GM21423 (cell line): Measurements from ENCODE around the gene IL1RL2.

ENCODE experiments used
- ATAC-seq: cut with Tn5 transposase; IDR thresholded peaks from one replicate; pipeline ENCODE4 v1.9.1; 2021; ENCODE audit warnings: mild to moderate bottlenecking, moderate library complexity; ENCODE audit not compliant: unreplicated experiment

Gene IL1RL2

DNA sequence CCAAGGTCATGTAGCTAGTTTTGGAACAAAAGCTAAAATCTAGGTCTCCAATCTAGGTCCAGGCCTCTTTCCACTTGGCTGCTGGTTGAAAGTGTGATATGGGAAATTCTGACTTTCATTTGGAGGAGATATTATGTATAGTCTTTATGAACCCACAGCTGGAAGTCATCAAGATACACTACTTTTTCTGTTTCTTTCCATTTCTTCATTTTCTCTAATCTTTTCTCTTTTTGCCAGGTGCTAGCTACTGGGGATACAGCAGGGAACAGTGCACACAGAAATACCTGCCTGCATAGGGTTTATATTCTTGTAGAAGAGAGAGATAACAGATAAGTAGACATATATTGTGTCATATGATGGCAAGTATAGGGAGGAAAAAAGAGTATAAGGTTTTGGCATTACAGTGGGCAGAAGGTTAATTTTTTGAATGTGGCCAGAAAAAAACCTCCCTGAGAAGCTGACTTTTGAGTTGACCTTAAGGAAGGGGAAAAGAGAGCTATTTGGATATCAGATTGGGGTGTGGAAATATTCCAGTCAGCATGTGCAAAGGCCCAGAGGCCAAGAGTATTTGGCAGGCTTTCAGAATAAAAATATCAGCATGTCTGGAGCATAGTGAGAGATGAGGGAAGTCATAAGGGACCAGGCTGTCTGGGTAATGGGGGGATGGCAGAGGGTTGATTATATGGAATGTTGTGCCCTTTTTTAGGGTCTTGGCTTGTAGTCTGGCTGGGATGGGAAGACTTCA lies 28.6 kb upstream of the IL1RL2 start:
- no peak for ATAC-seq

DNA sequence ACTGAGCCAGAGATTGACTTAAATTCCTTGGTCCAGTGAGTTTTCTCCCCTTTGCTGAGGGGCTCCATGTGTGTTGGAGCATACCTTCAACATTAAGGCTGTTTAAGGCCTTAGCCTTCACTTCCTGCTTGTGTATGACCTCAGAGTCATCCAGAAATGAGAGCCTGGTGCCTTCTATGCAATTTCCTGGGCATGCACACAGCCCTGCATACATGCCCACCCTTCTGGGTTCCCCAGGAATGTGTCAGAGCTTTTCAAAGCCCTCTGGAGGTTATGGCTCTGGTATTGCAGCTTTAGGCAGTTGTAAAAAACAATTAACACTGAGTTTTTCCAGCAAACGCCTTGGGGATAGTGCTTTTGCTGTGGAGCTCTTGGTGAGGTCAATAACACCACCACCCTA lies 27.5 kb upstream of the IL1RL2 start:
- no peak for ATAC-seq

DNA sequence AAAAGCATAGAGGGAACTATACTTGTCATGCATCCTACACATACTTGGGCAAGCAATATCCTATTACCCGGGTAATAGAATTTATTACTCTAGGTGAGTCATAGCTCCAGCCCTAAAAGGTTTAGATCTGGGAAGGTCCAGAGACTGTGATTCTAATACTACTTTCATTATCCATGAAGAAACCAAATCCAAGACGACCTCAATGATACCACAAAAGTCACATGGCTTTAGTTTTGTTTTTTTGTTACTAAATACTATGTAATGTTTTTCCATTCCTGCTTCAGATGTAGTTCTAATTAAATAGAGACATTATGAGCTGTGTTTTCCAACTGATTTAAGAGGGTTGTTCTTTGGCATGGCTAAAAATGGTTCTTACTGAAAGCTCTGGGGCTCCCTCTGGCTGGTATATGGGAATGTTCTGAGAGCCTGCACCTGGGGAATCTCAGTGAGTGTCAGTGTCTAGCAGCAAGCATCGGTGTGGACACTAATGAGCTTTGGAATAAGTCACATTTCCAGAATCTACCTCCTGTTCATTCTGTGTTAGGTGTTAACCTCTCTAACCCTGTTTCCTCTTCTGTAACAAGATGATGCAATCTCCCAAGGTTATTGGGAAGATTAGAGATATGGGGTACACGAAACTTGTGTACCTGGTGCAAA lies 20.5 kb upstream of the IL1RL2 start:
- ATAC-seq, result no peak

DNA sequence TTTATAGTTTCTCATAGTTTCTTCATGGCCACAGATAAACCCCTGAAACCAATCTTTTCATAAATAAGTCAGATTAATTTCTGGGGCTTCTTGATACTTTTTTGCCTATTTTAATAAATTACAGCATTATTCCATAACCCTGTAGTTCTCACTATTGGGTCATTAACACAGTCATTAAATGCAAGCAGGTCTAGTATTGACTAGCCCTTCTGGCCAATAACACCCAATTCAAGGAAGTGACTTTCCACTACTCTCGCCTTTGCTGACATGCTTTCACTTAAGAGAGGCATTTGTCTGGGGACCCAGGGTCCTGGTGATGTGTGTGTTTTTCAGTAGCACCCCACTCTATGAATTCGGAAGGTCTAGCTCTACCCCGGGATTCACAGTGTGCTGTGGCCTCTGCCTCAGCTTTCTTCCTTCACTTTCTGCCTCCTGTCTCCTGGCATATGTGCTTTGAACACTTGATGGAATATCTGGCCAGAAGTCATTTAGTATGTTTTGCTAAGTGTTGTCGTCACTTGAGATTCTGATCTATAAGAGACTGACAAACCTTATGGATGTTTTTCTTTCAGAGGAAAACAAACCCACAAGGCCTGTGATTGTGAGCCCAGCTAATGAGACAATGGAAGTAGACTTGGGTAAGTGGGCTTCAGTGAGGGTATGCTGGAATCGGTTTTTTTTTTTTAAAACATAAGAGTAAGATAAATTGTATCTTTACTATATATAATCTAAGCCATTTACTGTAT lies 18.6 kb upstream of the IL1RL2 start:
- ATAC-seq, result no peak

DNA sequence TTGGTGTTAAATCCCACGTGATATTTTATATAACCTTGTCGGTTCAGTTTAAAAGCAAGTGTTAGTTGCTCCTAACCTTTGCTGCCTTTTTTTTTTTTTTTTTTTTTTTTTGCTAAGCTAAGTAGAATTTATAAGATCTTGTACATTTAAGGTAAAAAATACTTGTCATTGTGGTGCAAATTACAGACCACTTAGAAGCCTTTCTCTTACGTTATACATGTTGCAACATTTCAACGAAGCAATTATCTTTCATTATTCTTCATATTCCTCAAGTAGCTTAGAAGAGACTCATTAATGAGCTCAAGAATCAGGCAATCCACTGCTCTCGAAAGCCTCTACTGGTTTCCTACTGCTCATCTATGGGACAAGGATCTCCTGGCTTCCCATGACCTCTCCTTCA lies 14.9 kb upstream of the IL1RL2 start:
- no peak for ATAC-seq

DNA sequence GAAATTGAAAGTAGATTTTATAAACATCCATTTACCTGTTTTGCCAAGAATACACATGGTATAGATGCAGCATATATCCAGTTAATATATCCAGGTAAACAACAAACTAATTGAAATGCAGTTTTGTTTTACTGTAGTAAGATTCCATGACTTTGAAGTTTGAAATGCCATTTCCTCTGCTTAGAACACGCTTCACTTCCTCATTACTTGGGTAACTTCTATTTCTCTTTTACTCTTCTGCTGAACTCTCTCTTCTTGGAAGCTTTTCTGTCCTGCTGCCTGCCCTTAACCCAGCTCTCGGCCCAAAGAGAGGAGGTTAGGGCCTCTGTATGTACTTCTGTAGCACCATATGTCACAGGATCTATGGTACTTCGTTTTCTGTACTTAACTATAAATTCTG lies 14.1 kb upstream of the IL1RL2 start:
- no peak for ATAC-seq

DNA sequence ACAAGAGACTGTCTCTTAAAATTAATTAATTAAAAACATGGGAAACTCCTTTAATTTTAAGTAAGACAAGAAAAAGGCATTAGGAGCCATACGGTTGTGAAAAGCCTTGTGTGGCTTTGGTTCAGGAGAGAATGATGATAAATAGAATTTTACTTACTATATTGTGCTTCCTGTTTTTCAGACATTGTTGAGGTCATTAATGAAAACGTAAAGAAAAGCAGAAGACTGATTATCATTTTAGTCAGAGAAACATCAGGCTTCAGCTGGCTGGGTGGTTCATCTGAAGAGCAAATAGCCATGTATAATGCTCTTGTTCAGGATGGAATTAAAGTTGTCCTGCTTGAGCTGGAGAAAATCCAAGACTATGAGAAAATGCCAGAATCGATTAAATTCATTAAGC lies 10.7 kb upstream of the IL1RL2 start:
- no peak for ATAC-seq

DNA sequence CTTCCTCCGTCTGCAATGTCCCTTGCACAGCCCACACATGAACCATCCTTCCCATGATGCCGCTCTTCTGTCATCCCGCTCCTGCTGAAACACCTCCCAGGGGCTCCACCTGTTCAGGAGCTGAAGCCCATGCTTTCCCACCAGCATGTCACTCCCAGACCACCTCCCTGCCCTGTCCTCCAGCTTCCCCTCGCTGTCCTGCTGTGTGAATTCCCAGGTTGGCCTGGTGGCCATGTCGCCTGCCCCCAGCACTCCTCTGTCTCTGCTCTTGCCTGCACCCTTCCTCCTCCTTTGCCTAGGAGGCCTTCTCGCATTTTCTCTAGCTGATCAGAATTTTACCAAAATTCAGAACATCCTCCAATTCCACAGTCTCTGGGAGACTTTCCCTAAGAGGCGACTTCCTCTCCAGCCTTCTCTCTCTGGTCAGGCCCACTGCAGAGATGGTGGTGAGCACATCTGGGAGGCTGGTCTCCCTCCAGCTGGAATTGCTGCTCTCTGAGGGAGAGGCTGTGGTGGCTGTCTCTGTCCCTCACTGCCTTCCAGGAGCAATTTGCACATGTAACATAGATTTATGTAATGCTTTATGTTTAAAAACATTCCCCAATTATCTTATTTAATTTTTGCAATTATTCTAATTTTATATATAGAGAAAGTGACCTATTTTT lies 8.9 kb upstream of the IL1RL2 start:
- ATAC-seq, result no peak

DNA sequence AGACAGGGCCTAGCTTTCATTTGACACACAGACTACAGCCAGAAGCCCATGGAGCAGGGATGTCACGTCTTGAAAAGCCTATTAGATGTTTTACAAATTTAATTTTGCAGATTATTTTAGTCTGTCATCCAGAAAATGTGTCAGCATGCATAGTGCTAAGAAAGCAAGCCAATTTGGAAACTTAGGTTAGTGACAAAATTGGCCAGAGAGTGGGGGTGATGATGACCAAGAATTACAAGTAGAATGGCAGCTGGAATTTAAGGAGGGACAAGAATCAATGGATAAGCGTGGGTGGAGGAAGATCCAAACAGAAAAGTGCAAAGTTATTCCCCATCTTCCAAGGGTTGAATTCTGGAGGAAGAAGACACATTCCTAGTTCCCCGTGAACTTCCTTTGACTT lies 7.8 kb upstream of the IL1RL2 start:
- no peak for ATAC-seq

DNA sequence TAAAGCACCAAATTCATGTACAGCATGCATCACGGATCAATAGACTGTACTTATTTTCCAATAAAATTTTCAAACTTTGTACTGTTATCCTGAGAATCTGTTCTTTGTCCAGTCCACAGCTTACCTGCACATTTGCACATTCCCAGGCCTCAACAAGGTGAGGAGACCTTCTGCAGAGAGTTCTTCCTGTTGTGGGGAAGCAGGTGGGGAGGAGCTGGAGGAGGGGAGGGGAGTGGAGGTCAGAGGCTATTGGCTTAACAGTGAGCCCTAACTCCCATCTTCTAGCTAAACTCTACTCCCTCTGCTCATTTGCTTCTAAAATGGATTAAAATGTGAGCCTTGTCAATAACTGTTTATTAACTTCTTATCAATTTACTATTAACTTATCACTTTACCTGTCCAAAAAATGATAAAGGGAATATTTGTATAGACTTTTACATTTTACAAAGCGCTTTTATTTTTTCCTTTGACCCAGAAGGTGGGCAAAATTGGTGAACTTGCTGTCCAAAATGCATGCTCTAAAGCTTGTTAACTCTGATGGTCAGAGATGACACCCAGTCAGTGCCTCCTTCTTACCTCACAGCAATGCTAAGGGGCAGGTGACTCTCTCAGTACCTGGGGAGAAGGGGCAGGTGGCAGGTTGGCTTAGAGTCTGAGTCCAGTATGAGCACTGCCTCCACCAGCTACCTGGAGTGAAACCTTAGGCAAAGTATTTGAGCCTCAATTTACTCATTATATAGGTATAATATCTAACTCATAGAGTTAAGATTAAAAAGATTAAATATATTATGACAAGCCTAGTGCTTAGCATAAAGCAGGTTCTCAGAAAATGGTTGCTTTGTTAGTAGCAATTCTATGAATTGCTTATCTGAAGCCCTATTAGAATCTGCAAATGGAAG lies 6.8 kb upstream of the IL1RL2 start:
- ATAC-seq, result no peak

DNA sequence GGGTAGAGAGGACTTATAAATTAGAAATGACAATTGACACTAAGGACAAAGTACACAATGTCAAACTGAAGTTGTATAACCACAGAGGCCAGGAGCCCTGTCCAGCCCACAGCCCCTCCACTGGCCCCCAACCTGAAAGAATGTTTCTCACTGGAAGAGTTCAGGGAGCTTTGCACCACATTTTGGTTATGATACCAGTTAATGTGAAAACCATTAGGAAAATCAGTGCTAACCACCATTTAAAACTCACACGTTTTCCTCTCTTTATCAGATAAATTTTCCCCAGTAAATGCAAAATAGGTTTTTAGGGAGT lies 6.2 kb upstream of the IL1RL2 start:
- no peak for ATAC-seq

DNA sequence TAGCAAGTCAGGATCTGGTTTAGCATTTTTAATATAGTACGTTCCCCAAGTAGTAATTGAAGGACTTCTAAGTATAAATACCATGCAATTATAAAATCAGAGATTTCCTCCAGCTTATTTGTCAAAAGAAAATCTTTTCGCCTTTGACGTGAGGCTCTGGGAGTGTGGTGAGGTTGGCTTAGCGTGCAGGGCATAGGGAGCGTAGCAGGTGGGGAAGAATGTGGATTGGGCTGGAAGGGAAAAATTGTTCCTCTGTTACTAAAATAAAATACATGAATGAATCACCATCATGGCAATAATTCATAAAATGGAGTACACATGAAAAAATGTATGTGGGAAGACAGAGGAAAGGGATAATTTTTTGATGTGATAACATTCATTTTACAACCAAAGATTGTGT lies 5.4 kb upstream of the IL1RL2 start:
- ATAC-seq, result no peak

DNA sequence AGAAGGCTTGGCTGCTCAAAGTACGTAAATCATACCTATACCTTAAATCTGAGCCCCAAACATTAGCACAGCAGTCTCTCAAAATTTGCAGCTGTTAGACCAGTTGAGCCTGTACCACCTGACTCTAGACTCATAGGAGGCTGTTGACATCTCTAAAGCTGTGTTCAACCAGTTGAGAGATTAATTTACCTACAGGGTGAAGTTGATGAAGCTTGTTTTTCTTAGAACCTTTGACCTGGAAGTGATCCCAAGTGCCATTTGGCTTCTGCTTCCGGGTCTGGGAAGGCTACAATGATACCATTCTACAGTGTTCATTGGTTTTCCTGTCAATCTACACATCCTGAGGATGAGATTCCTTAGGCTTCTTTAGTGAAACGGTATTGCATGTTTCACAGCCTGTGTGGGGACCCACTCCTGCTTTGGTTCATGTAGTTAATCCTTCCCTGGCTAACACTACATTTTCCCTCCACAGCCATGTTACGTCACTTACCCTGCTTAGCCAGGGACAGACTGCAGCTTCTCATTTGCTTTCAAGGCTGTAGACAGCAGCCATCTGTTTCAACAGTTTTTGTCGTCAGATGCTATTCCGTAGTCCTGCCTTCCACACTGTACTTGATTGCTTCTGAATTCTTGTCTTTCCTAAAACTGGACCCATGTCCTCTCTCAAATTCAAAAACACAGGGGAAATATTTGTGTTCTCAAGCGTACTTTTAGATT lies 4.7 kb upstream of the IL1RL2 start:
- no peak for ATAC-seq

DNA sequence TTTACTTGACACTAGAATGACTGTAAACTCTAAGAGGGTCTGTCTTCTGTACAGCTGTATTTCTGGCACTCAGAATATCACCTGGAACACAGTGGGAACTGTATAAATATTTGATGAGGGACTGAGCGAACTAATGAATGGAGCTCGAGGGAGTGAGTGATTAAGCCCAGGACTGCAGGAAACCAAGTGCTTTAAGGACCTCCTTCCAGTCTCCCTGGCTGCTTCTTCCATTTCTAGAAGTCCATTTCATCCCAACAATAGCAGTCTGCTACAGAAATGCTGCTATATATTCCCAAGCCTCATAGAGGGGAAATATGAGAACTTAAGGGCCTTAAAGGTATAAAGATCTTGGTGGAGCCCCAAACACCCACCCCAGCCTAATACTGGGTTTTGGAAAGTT lies 2.8 kb upstream of the IL1RL2 start:
- ATAC-seq, result no peak

DNA sequence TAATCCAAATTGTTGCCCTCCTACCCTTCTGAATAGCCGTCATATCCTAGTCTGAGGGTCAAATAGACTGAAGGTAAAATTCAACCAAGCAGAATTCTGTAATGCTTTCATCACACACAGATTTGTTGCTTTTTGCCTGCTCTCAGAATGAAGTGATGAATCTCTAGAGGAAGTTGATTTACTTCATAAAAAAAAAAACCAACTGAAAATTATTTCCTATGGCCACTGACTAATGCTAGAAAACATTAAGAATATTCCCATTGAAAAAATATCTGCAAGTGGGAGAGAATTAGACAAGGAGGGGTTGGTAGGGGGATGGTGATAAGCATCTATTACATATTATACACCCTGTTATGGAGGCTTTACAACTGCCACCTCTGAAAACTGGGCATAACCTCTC lies 2.3 kb upstream of the IL1RL2 start:
- no peak for ATAC-seq

DNA sequence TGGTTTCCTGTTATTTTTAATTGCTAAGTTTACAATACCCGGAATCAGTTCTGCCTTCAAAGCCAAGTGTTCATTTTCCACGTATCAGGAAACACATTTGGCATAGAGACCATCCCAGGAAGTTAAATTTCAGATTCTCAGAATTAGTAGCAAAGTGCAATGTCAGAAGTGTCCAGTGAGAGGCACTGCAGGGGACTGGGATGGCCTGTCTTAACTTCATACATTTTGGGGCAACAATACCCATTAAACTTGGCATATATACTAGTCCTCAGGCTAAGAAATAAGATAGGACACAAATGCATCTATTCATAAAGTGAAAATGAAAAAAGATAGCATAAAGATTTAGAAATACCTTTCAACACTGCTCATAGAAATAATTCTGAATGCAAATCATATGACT lies 1.5 kb upstream of the IL1RL2 start:
- no peak for ATAC-seq

DNA sequence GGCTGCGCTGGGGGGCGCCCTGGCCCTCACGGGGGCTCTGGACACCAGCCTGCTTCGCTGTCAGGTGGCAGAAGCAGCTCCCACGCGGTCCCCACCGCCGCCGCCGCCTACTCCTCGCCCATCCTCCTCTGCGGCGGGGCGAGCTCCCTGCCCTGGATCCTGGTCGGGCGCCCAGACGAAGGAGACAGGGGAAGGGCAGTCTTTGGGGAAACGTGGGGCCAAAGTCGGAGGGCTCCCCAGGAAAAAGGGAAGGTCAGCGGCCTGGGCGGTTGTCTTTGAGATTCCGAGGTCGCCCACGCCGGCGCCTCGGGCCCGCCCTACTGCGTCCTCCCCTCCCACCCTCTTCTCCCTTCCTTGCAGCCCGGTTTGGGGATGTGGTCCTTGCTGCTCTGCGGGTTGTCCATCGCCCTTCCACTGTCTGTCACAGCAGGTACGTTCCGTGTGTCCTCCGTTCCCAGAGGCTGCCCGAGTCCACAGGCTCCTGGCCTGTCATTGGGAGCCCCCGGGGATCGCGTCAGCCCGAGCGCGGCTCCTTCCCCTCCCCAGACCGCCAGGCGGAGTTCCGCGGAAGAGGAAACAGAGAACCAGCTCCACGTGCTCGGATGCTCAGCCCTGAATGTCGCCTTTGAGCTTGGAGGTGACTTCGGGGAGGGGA lies 800 bp downstream of the IL1RL2 start:
- ATAC-seq, result no peak

DNA sequence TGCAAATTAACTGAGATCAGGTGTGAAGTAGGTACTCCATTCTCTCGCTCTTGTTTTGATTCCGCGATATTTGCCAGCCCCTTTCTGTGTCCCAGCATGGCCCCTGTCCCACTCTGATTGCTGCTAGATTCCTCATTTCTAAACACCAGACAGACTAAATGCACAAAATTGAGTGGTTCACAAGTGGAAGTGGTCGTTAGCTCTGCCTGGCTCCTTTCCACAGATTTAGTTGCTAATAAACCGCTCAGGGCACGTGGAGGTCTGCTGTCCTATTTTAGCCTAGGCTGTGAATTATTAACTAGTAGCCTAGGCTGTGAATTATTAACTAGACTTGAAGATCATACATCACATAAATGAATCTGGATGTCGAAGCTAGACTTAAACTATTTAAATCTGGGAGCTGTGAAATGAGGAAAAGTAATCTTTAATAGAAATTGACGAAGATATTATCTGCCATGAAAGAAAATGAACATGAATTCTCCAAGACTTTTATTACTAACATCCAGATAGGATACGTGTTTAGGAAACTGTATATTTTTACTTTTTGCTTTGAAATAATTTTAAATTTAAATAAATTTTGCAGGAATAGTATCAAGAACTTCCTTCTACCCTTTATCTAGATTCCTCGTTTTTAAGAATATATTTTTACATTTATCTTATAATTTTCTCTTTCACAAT lies 3.7 kb downstream of the IL1RL2 start:
- ATAC-seq, result no peak

DNA sequence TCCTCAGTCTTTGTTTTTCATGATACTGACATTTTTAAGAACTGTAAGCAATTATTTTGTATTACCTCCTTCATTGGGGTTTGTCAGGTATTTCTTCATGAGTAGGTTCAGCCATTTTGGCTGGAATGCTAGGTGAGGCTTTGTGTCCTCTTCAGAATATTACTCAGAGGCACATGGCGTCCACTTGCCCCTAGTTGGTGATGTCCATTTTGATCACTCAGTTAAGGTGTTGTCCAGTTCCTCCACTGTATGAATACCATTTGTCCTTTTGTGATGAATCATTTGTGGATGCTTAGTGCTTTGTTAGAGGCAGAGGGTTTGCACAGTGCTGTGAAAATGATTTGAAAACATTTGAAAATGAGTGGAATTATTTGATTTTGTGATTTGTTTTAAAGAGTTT lies 4.7 kb downstream of the IL1RL2 start:
- no peak for ATAC-seq
